ENCODE measurements around the gene KPNA3. TPM values are rescaled to one million over a fixed set of nuclear protein-coding genes. Genes with fewer than 3 reads are reported as not detected.
"Not testable (repeated sequence)": the region's sequence is repeated elsewhere in the genome, so short reads cannot be mapped to it uniquely, and the experiment has no call there.

KPNA3 gene
- total RNA-seq, 1 donor from 2014 or later = 36.5 TPM

DNA sequence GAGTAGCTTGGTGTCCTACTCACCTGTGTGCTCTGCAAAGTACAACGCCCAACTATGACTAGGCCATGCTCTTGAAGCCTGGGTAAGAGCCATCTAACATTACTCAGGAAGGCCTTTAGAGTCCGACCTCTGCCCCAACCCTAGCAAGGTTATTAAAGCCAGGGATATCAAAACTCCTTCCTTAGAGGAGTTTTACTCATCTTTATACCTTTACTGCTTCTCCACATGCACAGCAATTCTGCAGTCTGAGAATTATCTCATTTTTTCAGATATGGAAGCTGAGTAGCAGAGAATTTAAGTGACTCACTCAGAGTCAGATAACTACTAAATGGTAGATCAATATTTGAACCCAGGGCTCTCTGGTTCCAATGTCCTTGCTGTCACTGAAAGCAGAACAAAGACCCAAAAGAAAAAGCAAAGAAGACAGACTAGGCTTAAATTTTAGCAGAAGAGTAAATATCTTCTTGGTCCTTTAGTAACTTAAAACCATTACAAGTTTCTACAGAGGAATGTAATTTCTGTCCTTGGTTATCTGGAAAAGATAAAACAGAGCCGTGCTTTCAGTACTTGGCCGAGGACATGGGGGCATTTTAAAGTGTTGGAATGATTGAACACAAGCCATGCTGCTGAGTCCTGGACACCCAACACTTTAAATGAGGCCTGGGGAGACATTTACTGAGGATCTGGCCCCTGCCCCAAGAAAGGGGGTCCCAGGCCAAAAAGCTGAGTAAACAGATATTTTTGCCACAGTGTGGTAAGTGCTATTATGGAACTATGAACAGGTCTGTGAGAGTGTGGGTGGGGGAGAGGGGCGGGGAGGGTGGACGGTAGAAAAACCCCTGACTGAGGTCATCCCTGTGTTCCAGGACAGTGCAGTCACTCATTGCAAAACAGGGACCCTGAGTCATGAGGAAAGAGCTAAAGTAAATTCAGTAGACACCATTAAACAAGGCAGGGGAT, 18.4 kb upstream of the KPNA3 start:
- DNase-seq (ENCODE audit: low spot score) = no peak

DNA sequence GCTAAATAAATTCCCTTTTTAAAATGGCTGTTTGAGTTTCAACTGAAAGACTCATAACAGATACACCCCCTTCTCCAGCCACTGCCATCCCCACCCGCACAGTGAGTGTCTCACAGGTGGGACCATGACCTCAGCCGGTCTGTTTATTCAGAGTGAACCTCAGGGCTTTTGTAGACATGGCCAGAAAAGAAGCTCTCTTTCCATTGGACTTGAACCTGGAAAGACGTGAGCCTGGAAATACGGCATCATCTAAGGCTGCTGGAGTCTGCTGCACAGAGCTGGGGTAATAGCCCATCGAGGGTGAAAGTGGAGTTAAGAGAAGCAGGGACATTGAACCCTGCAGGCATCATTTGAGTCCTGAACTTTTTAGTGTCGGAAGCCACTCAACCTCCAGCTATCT, 15.2 kb upstream of the KPNA3 start:
- no peak for DNase-seq (ENCODE audit: low spot score)

DNA sequence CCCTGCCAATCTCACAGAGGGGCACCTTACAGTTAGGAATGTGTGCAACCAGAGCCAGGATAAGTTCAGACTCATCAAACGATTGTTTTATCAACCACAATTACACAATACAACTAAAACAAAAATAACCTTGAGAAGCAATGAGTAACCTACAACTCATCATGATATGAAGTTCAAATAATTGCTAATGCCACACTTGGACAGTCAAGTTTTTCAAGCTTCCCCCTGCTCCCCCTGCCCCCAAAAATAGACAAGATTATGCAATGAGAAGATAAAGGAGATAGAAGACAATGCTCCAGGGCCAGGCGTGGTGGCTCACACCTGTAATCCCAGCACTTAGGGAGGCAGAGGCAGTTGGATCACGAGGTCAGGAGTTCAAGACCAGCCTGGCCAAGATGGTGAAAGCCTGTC, 13.6 kb upstream of the KPNA3 start:
- DNase-seq (ENCODE audit: low spot score) = no peak

DNA sequence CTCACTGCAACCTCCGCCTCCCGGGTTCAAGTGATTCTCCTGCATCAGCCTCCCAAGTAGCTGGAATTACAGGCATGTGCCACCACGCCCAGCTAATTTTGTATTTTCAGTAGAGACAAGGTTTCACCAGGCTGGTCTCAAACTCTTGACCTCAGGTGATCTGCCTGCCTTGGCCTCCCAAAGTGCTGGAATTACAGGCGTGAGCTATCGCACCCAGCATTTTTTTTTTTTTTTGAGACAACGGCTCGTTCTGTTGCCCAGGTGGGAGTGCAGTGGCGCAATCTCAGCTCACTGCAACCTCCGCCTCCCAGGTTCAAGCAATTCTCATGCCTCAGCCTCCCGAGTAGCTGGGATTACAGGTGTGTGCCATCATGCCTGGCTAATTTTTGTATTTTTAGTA, 10.6 kb upstream of the KPNA3 start:
- not testable (repeated sequence) for DNase-seq (ENCODE audit: low spot score)

GRCh38 chr13:49802426-49802825, 9.9 kb upstream of the KPNA3 start:
- no peak for DNase-seq (ENCODE audit: low spot score)

DNA sequence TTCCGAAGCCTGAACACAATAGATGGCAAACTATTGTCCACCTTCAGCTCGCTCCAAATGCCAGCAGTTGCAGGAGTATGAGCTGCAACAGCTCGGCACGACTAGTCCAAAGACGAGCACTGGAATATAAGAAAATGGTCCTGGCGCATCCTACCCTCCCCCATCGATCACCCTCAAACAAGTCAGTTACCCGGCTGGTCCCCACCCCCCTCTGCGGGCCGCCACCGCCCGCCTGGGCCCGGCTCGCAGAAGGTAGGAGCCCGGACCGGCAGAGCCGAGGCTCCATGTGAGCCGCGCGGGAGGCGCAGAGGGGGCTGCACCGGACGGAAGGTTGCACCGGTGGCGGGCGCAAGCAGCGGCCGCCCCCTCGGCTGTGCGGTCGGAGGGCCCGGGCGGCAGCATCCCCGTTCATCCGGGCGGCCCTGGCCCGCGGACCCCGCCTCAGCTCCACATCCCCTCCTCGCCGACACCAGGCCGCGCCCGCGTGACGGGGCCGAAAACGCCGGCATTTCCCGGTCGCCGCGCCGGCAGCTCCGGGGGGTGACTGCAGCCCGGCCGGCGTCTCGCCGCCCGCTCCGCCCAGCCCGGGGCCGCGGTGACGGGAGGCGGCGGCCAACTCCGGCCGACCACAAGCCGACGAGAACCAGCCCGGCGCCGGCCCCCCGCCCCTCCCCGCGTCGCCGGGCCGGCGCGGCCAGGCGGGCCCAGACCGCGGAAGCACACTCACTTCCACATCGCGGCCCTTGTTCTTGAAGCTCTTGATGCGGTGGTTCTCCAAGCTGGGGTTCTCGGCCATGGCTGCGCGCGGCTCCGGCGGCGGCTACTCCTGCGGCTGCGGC, 552 bp downstream of the KPNA3 start:
- no peak for DNase-seq (ENCODE audit: low spot score)

GRCh38 chr13:49791315-49791710, 1.2 kb downstream of the KPNA3 start:
- no peak for DNase-seq (ENCODE audit: low spot score)

GRCh38 chr13:49789968-49790367, 2.5 kb downstream of the KPNA3 start:
- no peak for DNase-seq (ENCODE audit: low spot score)

DNA sequence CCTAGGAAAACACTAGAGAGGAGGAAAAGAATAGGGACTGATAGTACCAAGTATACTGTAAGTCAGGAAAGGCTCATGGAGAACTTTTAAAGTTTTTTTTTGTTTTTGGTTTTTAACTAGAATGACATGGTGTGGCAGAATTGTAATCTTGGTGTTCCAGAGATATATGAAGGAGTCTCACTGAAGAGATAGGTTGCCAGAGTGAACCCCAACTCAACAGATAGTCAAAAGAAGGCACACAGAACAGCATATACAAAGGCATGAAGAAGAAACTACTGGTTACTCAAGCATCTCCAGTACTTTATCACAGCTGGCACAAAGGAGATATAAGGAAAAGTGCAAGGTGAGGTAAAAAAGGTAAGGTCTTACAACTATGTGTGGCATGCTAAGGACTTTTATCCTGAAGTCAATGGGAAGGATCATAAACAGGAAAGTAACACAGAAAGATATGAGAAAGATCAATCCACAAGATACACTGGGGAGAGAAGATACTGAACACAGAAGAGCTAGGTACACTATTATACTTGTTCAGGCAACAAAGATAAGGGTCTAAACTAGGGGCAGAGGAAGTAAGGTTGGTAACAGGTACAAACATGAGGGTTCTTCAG, 6.0 kb downstream of the KPNA3 start:
- DNase-seq (ENCODE audit: low spot score) = no peak

- no peak for DNase-seq (ENCODE audit: low spot score)
Observed at GRCh38 chr13:49784886-49785570, 7.5 kb downstream of the KPNA3 start.

DNA sequence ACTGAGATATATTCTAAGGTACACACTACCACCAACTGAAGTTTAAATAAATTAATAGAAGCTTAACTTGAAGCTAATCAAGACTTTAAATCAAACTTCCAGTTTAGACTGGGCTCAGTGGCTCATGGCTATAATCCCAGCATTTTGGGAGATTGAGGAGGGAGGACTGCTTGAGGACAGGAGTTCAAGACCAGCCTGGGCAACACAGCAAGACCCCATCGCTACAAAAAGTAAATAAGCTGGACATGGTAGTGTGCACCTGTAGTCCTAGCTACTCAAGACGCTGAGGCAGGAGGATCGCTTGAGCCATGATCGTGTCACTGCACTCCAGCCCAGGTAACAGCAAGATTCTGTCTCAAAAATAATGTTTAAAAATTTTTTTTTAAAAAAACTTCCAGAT, 8.6 kb downstream of the KPNA3 start:
- no peak for DNase-seq (ENCODE audit: low spot score)

- DNase-seq (ENCODE audit: low spot score) = no peak
Observed at GRCh38 chr13:49782784-49783183, 9.7 kb downstream of the KPNA3 start.

GRCh38 chr13:49781806-49782205, 10.7 kb downstream of the KPNA3 start:
- no peak for DNase-seq (ENCODE audit: low spot score)

DNA sequence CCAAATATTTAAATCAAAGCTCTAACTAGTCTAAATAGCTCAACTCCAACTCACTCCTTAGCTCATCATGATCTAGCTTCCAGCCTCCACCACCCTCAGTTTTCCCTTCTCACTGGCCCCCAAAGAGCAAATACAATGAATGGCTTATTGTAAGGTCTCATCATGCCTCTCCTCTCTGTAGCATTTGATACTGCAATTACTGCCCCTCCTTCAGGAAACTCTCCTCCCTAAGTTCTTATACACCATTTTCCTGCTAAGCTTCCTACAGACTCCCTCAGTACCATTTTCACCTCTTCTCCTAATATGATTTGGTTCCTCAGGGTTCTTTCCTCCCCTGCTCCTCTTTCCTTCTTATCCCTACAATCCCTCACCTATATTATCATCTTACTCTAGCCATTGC, 12.8 kb downstream of the KPNA3 start:
- DNase-seq (ENCODE audit: low spot score) = no peak

DNA sequence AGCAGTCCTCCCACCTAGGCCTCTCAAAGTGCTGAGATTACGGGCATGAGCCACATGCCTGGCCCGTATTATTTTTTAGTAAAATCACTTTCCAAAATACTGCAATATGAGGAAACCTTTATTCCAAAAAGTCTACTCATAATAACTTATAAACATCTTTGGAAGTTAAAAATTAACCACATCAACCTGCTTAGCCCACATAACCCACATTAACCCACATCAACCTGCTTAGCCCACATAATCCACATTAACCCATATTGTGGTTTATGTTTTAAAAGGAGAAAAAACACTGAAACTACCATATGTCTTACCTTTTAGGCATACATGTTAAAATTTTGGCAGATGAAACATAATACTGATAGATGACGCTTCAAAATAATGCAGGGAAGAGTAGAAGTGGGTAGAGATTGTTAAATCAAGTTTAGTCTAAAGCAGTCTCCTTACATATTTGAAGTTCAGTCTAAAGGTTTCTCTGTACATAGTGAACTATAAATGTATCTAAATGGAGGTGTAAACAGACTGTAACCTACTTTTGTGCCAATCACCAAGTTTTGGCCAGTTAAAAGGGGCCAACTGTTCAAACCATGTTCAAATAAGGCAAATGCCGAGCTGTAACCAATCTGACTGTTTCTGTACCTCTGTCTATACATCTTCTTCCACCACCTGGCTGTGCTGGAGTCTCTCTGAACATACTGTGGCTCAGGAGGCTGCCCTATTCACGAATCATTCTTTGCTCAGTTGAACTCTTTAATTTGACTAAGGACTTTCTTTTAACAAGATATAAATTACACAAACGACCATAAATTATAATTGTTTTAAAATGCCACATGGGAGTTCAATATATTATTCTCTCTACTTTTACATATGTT, 14.5 kb downstream of the KPNA3 start:
- no peak for DNase-seq (ENCODE audit: low spot score)

DNA sequence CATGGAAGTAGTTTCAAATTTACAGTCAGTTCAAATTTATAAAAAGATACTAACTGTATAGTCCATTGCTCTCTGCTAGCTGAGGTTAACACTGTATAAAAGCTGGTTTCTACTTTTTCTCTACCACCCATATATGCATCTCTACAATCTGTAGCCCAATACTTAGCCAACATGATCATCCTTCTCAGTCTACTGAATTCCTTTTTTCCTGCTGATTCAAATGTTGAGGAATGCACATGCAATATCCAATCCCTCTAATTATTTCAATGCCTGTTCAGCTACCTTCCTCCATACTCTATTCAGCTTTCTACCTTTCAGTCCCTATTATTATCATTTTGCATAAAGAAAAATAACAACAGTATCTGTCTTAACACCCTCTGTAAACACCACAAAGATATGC, 15.6 kb downstream of the KPNA3 start:
- DNase-seq (ENCODE audit: low spot score) = no peak

- no peak for DNase-seq (ENCODE audit: low spot score)
Observed at GRCh38 chr13:49774376-49775005, 18.0 kb downstream of the KPNA3 start.

DNA sequence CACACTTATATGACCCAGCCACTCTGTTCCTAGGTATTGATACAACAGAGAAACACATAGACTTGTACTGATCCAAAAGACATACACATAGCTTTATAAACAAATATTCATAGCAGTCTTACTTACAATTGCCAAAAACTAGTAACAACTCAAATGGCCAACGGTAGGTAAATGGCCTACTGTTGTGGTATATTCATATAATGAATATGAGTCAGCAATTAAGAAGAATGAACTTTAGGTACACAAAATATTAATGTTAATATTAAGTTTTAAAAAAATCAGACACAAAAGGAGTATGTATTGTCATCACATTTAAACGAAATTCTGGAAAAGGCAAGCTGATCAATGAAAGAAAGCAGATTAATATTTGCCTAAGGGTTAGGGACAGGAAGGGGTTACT, 19.7 kb downstream of the KPNA3 start:
- no peak for DNase-seq (ENCODE audit: low spot score)

DNA sequence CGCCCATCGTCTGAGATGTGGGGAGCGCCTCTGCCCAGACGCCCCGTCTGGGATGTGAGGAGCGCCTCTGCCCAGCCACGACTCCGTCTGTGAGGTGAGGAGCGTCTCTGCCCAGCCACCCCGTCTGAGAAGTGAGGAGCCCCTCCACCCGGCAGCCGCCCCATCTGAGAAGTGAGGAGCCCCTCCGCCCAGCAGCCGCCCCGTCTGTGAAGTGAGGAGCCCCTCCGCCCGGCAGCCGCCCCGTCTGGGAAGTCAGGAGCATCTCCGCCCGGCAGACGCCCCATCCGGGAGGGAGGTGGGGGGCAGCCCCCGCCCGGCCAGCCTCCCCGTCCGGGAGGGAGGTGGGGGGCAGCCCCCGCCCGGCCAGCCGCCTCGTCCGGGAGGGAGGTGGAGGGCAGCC, 30.7 kb downstream of the KPNA3 start:
- not testable (repeated sequence) for DNase-seq (ENCODE audit: low spot score)

GRCh38 chr13:49760558-49760957, 31.9 kb downstream of the KPNA3 start:
- DNase-seq (ENCODE audit: low spot score) = no peak
